Epithelial cell of esophagus (primary cell): ENCODE results near the gene PSMD8.

Source experiments
- DNase-seq: peaks from one replicate; pipeline ENCODE4 v3.0.0; 2010; ENCODE audit warnings: low read depth
- H3K4me3 ChIP-seq: 2 replicates; pipeline ENCODE4 v1.5.1; 2011; ENCODE audit warnings: mild to moderate bottlenecking, low read length, control low read depth
- CTCF ChIP-seq: IDR thresholded peaks from 2 replicates; pipeline ENCODE4 v1.5.1; 2011; ENCODE audit warnings: low read depth, mild to moderate bottlenecking, low read length, control low read depth, inconsistent platforms; ENCODE audit not compliant: insufficient read depth; ENCODE audit errors: missing control alignments

PSMD8 gene

DNA sequence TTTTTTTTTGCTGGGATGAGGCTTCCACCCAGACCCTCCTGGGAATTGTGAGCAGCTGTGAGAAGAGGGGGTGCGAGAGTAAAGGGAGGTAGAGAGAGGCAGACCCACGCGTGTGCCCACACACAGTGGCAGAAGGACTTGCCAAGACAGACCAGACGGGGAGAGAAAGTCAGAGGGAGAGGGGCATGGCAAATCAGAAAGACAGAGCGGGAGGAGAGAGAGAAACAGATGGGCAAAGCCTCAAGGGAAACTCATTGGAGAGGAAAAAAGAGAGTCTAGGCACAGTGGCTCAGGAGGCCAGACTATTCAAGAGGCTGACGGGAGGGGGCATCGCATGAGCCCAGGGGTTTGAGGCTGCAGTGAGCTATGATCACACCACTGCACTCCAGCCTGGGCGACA, 21.8 kb upstream of the PSMD8 start:
- no peak overlapping the region for H3K4me3 ChIP-seq
- DNase-seq: no peak
- no peak for TF ChIP-seq CTCF

- H3K4me3 ChIP-seq: no peak overlapping the region
- DNase-seq: no peak
- no peak for TF ChIP-seq CTCF
Observed at GRCh38 chr19:38355728-38356725, 18.3 kb upstream of the PSMD8 start.

- DNase-seq: no peak
- no peak overlapping the region for H3K4me3 ChIP-seq
- TF ChIP-seq CTCF: no peak
Observed at GRCh38 chr19:38358071-38358470, 16.3 kb upstream of the PSMD8 start.

GRCh38 chr19:38359242-38360021, 14.9 kb upstream of the PSMD8 start:
- no peak overlapping the region for H3K4me3 ChIP-seq
- no peak for TF ChIP-seq CTCF
- no peak for DNase-seq

DNA sequence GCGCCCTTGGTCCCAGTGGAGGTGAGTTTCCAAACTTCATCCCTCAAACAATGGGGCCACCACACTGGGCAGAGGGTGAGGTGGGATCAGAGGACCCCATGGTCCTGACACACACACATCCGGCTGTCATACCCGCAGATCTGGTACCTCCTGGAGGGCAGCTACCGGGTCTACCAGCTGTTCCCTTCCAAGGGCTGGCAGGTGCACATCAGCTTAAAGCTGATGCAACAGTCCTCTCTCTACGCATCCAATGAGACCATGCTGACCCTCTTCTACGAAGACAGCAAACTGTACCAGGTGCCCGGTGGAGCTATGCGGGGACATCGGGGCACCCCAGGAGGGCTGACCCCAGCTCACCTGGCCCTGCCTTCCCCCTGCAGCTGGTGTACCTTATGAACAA, 14.0 kb upstream of the PSMD8 start:
- DNase-seq: no peak
- no peak for TF ChIP-seq CTCF
- H3K4me3 ChIP-seq: no peak overlapping the region

GRCh38 chr19:38360839-38361631, 13.3 kb upstream of the PSMD8 start:
- no peak for DNase-seq
- peak overlapping the region; percentile 60 for H3K4me3 ChIP-seq
- TF ChIP-seq CTCF: no peak
